B cell (primary cell): ENCODE measurements around the gene AGO3.

Experiments used
- CTCF ChIP-seq: fragments of 200-600 bp; IDR thresholded peaks from one replicate; pipeline ENCODE4 v1.8.0; 2022; ENCODE audit warnings: antibody characterized with exemption, mild to moderate bottlenecking
- EZH2 ChIP-seq: IDR thresholded peaks from 2 replicates; pipeline ENCODE4 v1.6.1; 2012; ENCODE audit warnings: borderline replicate concordance, low read depth, mild to moderate bottlenecking, moderate library complexity, low read length; ENCODE audit not compliant: insufficient read depth, poor library complexity, severe bottlenecking

DNA sequence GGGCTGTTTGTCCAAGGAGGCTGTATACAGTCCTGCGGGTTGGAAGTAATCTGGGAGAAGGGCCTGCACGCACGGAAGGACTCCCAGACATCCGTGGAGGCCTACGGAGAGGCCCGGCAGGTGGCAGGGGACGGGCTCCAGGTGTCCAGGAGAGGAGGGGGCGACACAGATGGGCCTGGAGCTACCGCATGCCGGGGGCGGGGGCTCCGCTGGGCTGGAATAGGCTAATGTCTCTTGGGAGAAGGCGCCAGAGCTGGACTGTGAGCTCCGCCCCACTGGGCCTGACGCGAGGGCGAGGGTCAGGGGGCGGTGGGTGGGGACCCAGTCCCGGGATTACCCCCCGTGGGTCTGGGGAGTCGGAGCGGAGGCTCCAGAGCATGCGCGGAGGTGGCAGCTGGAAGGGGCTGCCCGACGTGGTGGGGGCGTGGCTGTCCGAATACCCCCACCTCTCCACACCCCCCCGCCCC is 47.2 kb upstream of the AGO3 start:
- TF ChIP-seq CTCF (no peak), EZH2 (no peak)
